GM12878 (cell line): Measurements from ENCODE around the gene MOB2.

Experiments
- NFXL1 ChIP-seq: fragments of 450-650 bp; IDR thresholded peaks from 2 replicates; pipeline ENCODE4 v1.6.1; 2017; ENCODE audit warnings: antibody characterized with exemption, mild to moderate bottlenecking, borderline replicate concordance
- NR2C2 ChIP-seq: IDR thresholded peaks from 2 replicates; pipeline ENCODE4 v1.6.1; 2011; ENCODE audit warnings: borderline replicate concordance, low read depth; ENCODE audit not compliant: control insufficient read depth, insufficient read length
- POLR2AphosphoS5 ChIP-seq: IDR thresholded peaks from 2 replicates; pipeline ENCODE4 v1.6.1; 2011; ENCODE audit warnings: mild to moderate bottlenecking, low read length, inconsistent platforms
- RELA ChIP-seq: fragments of 450-650 bp; IDR thresholded peaks from 2 replicates; pipeline ENCODE4 v1.8.0; 2014; ENCODE audit warnings: borderline replicate concordance; ENCODE audit not compliant: partially characterized antibody
- TF ChIP-seq, protein P1 (sequence below): IDR thresholded peaks from 2 replicates; pipeline ENCODE4 v1.6.1; 2012; ENCODE audit warnings: mild to moderate bottlenecking, low read depth, low read length
- TF ChIP-seq, protein P2 (sequence below), 3 experiments: IDR thresholded peaks in 2 of 3; conservative IDR thresholded peaks in 1 of 3; 2 replicates each; pipeline ENCODE4 v1.5.1; 2011; ENCODE audit warnings: low read depth in 3 of 3, low read length in 3 of 3, mild to moderate bottlenecking in 3 of 3, control low read depth in 2 of 3, moderate library complexity in 2 of 3, inconsistent platforms in 1 of 3, mixed read lengths in 1 of 3; ENCODE audit not compliant: control insufficient read depth in 2 of 3, insufficient read depth in 1 of 3; ENCODE audit errors: extremely low read depth in 1 of 3

DNA sequence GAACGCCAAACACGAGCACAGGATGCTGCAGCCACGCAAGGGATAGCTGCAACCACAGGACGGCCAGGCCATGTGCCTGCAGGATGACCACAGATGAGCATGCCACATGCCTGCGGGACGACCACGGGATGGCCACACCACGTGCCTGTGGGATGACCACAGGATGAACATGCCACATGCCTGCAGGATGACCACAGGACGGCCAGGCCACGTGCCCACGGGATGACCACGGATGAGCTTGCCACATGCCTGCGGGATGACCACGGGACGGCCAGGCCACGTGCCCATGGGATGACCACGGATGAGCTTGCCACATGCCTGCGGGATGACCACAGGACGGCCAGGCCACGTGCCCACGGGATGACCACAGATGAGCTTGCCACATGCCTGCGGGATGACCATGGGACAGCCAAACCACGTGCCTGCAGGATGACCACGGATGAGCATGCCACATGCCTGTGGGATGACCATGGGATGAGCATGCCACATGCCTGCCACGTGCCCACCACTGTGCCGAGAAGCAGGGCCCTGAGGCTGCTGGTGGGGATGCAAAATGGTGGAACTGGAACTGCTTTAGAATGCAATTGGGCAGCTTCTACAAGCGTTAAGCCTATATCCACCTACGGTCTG is 12.8 kb upstream of the MOB2 start:
- TF ChIP-seq POLR2AphosphoS5 (no peak), RELA (no peak), NR2C2 (no peak), NFXL1 (no peak)
- TF ChIP-seq, protein P1, sequence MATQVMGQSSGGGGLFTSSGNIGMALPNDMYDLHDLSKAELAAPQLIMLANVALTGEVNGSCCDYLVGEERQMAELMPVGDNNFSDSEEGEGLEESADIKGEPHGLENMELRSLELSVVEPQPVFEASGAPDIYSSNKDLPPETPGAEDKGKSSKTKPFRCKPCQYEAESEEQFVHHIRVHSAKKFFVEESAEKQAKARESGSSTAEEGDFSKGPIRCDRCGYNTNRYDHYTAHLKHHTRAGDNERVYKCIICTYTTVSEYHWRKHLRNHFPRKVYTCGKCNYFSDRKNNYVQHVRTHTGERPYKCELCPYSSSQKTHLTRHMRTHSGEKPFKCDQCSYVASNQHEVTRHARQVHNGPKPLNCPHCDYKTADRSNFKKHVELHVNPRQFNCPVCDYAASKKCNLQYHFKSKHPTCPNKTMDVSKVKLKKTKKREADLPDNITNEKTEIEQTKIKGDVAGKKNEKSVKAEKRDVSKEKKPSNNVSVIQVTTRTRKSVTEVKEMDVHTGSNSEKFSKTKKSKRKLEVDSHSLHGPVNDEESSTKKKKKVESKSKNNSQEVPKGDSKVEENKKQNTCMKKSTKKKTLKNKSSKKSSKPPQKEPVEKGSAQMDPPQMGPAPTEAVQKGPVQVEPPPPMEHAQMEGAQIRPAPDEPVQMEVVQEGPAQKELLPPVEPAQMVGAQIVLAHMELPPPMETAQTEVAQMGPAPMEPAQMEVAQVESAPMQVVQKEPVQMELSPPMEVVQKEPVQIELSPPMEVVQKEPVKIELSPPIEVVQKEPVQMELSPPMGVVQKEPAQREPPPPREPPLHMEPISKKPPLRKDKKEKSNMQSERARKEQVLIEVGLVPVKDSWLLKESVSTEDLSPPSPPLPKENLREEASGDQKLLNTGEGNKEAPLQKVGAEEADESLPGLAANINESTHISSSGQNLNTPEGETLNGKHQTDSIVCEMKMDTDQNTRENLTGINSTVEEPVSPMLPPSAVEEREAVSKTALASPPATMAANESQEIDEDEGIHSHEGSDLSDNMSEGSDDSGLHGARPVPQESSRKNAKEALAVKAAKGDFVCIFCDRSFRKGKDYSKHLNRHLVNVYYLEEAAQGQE, result no peak
- TF ChIP-seq, protein P2, sequence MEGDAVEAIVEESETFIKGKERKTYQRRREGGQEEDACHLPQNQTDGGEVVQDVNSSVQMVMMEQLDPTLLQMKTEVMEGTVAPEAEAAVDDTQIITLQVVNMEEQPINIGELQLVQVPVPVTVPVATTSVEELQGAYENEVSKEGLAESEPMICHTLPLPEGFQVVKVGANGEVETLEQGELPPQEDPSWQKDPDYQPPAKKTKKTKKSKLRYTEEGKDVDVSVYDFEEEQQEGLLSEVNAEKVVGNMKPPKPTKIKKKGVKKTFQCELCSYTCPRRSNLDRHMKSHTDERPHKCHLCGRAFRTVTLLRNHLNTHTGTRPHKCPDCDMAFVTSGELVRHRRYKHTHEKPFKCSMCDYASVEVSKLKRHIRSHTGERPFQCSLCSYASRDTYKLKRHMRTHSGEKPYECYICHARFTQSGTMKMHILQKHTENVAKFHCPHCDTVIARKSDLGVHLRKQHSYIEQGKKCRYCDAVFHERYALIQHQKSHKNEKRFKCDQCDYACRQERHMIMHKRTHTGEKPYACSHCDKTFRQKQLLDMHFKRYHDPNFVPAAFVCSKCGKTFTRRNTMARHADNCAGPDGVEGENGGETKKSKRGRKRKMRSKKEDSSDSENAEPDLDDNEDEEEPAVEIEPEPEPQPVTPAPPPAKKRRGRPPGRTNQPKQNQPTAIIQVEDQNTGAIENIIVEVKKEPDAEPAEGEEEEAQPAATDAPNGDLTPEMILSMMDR (IDR thresholded peaks at IDR 0.05 in 2 of 3, conservative IDR thresholded peaks at IDR 0.05 in 1 of 3; ENCODE audit: control insufficient read depth in 2 of 3, extremely low read depth in 1 of 3, insufficient read depth in 1 of 3, low read depth in 3 of 3, low read length in 3 of 3), result no peak
